Measurements from ENCODE around the gene COL23A1. TPM values are rescaled to one million over a fixed set of nuclear protein-coding genes. Genes with fewer than 3 reads are reported as not detected.

COL23A1 gene
- polyA plus RNA-seq, 2 of the 4 experiments (the other 2 are of a cell fraction), result not detected

GRCh38 chr5:178545941-178546674 lies 44.1 kb downstream of the COL23A1 start:
- TF ChIP-seq KDM1A (IDR thresholded peaks at IDR 0.05; ENCODE audit: low read depth) (no peak), FOXS1 (CRISPR knock-in tag; IDR thresholded peaks at IDR 0.05) (no peak), POLR2AphosphoS2 (conservative IDR thresholded peaks at IDR 0.05; ENCODE audit: low read length) (no peak), RAD21 (conservative IDR thresholded peaks at IDR 0.05 in 1 of 2, IDR thresholded peaks at IDR 0.05 in 1 of 2) (no peak), HEYL (CRISPR knock-in tag; IDR thresholded peaks at IDR 0.05) (no peak), CHD4 (IDR thresholded peaks at IDR 0.05; ENCODE audit: borderline replicate concordance) (no peak), SMC3 (IDR thresholded peaks at IDR 0.05) (no peak), SREBF2 (IDR thresholded peaks at IDR 0.05) (no peak), PHF8 (IDR thresholded peaks at IDR 0.05; ENCODE audit: borderline replicate concordance, low read depth) (no peak), FOSB (CRISPR knock-in tag; IDR thresholded peaks at IDR 0.05) (no peak), HDAC2 (IDR thresholded peaks at IDR 0.05) (no peak), TFCP2L1 (CRISPR knock-in tag; IDR thresholded peaks at IDR 0.05) (no peak), EHMT2 (IDR thresholded peaks at IDR 0.05; ENCODE audit: low read depth) (no peak)
- ChIA-PET POLR2A (no interaction called here), CTCF (no interaction called here)
- Histone ChIP-seq H3K27ac (no peak overlapping the region), H3K4me2 (no peak overlapping the region), H3K4me3 (no peak overlapping the region), H3K9me3 (peaks cover 3% of the 10 kb centered on the region; the same call in 2 of the 3 replicates), H3K4me1 (no peaks in the 10 kb centered on the region)
- ATAC-seq (no peak), FAIRE-seq (no peak), DNase-seq (ENCODE audit: low read depth in 1 of 2, low spot score in 1 of 2) (no peak)
- 48% methylated on average over 14 of the region's 16 CpGs for WGBS (ENCODE audit: missing lambda C conversion rate)

- FAIRE-seq, result no peak
- Histone ChIP-seq H3K9me3 (no peaks in the 10 kb centered on the region; the same call in 2 of the 3 replicates), H3K4me3 (no peak overlapping the region), H3K4me2 (no peak overlapping the region), H3K4me1 (no peaks in the 10 kb centered on the region), H3K27ac (no peak overlapping the region)
- CTCF ChIA-PET, result no interaction called here
- WGBS (ENCODE audit: missing lambda C conversion rate), result 38% methylated on average over 8 of the region's 9 CpGs
- ATAC-seq, result no peak
- no peak for DNase-seq (ENCODE audit: low read depth in 1 of 2, low spot score in 1 of 2)
- TF ChIP-seq NR3C1 (IDR thresholded peaks at IDR 0.05) (no peak), CBX2 (IDR thresholded peaks at IDR 0.05; ENCODE audit: borderline replicate concordance, low read depth) (no peak), E2F6 (IDR thresholded peaks at IDR 0.05; ENCODE audit: borderline replicate concordance, low read depth) (no peak), HOXB13 (CRISPR knock-in tag; IDR thresholded peaks at IDR 0.05; ENCODE audit: low read depth) (no peak), BHLHE40 (IDR thresholded peaks at IDR 0.05; ENCODE audit: low read depth, low read length) (no peak), HDAC2 (IDR thresholded peaks at IDR 0.05) (no peak), JUNB (IDR thresholded peaks at IDR 0.05) (no peak), KDM5A (IDR thresholded peaks at IDR 0.05) (no peak), MYC (IDR thresholded peaks at IDR 0.05; ENCODE audit: borderline replicate concordance, low read length) (no peak), SREBF2 (IDR thresholded peaks at IDR 0.05) (no peak), JUN (IDR thresholded peaks at IDR 0.05) (no peak), USF2 (IDR thresholded peaks at IDR 0.05) (no peak), RAD21 (conservative IDR thresholded peaks at IDR 0.05 in 1 of 2, IDR thresholded peaks at IDR 0.05 in 1 of 2) (no peak), FOSB (CRISPR knock-in tag; IDR thresholded peaks at IDR 0.05) (no peak)
- POLR2A ChIA-PET, result no interaction called here
These were observed 45.0 kb downstream of the COL23A1 start for GRCh38 chr5:178545176-178545575.

- ChIA-PET POLR2A (no interaction called here), CTCF (no interaction called here)
- no peak for ATAC-seq
- no peak for DNase-seq (ENCODE audit: low read depth in 1 of 2, low spot score in 1 of 2)
- Histone ChIP-seq H3K27ac (no peak overlapping the region), H3K4me2 (no peak overlapping the region), H3K9me3 (no peaks in the 10 kb centered on the region; the same call in 2 of the 3 replicates), H3K4me3 (no peak overlapping the region), H3K4me1 (no peaks in the 10 kb centered on the region)
- WGBS (ENCODE audit: missing lambda C conversion rate), result 83% methylated on average over 12 of the region's 22 CpGs
- no peak for FAIRE-seq
- no peak for TF ChIP-seq MYC (IDR thresholded peaks at IDR 0.05; ENCODE audit: borderline replicate concordance, low read length)
- no peak for TF ChIP-seq FOSB (CRISPR knock-in tag; IDR thresholded peaks at IDR 0.05)
- TF ChIP-seq CTCF (IDR thresholded peaks at IDR 0.05), result no peak
- no peak for TF ChIP-seq SREBF2 (IDR thresholded peaks at IDR 0.05)
- TF ChIP-seq HOXB5 (CRISPR knock-in tag; IDR thresholded peaks at IDR 0.05), result no peak
- no peak for TF ChIP-seq NFE2L2 (conservative IDR thresholded peaks at IDR 0.05; ENCODE audit: low read length)
- no peak for TF ChIP-seq RAD21 (conservative IDR thresholded peaks at IDR 0.05 in 1 of 2, IDR thresholded peaks at IDR 0.05 in 1 of 2)
- TF ChIP-seq POLR2AphosphoS2 (conservative IDR thresholded peaks at IDR 0.05; ENCODE audit: low read length), result no peak
- TF ChIP-seq JUN (IDR thresholded peaks at IDR 0.05), result no peak
- TF ChIP-seq JUNB (IDR thresholded peaks at IDR 0.05), result no peak
- no peak for TF ChIP-seq HMGXB4 (CRISPR knock-in tag; IDR thresholded peaks at IDR 0.05; ENCODE audit: borderline replicate concordance)
- no peak for TF ChIP-seq EHMT2 (IDR thresholded peaks at IDR 0.05; ENCODE audit: low read depth)
- TF ChIP-seq POLR2A (IDR thresholded peaks at IDR 0.05; ENCODE audit: low read length), result no peak
- no peak for TF ChIP-seq RFX5 (IDR thresholded peaks at IDR 0.05)
These were observed 45.9 kb downstream of the COL23A1 start for GRCh38 chr5:178544166-178544834.

Measured in A549 (cell line).